IMR-90 (cell line): ENCODE measurements around the gene EFHC2. TPM values are rescaled to one million over a fixed set of nuclear protein-coding genes. Genes with fewer than 3 reads are reported as not detected.

ENCODE experiments used
- ATAC-seq: fragments of 200-7000 bp; cut with Tn5 transposase; 2 replicates; pipeline ENCODE4 v1.9.1; 2020; ENCODE audit warnings: low read depth, mild to moderate bottlenecking, moderate library complexity
- BruUV-seq: library from RNA; stranded (reverse); fragments of 400-500 nt; replicated peaks from 2 replicates; lab custom pipeline; 2021; lab: Mats Ljungman, UMichigan
- CTCF ChIA-PET: fragments of 300-600 bp; formaldehyde crosslinking; extraction: SDS; loops from one replicate; lab custom pipeline; 2021; ENCODE audit warnings: antibody characterized with exemption; lab: Yijun Ruan, JAX
- POLR2A ChIA-PET: fragments of 300-600 bp; sonication (Branson Sonifier 250); formaldehyde crosslinking; loops from one replicate; lab custom pipeline; 2022; ENCODE audit warnings: antibody characterized with exemption; ENCODE audit not compliant: unreplicated experiment; lab: Charles Lee
- DNase-seq: peaks from one replicate; pipeline ENCODE4 v3.0.0; 2013
- H2AFZ ChIP-seq: replicated peaks from 2 replicates; pipeline ENCODE3; 2013; ENCODE audit warnings: low read length, mild to moderate bottlenecking; ENCODE audit not compliant: poor library complexity
- H2AK5ac ChIP-seq: 2 replicates; pipeline ENCODE4 v1.6.1; 2013; ENCODE audit warnings: low read depth, low read length, inconsistent platforms
- H2AK9ac ChIP-seq: replicated peaks from 2 replicates; pipeline ENCODE3; 2013; ENCODE audit warnings: mild to moderate bottlenecking, low read depth, low read length, moderate library complexity; ENCODE audit not compliant: poor library complexity
- H2BK120ac ChIP-seq: 2 replicates; pipeline ENCODE4 v1.6.1; 2013; ENCODE audit warnings: low read depth, low read length, inconsistent platforms
- H2BK15ac ChIP-seq: 3 replicates; pipeline ENCODE4 v1.6.1; 2013; ENCODE audit warnings: low read depth, low read length, inconsistent platforms
- H2BK20ac ChIP-seq: 2 replicates; pipeline ENCODE4 v1.6.1; 2013; ENCODE audit warnings: low read depth, mild to moderate bottlenecking, inconsistent platforms, low read length, moderate library complexity
- H2BK5ac ChIP-seq: 2 replicates; pipeline ENCODE4 v1.6.1; 2013; ENCODE audit warnings: mild to moderate bottlenecking, low read depth, low read length, inconsistent platforms; ENCODE audit not compliant: poor library complexity, severe bottlenecking
- H3K14ac ChIP-seq: replicated peaks from 2 replicates; pipeline ENCODE4 v1.6.1; 2013; ENCODE audit warnings: low read depth, low read length, inconsistent platforms
- H3K18ac ChIP-seq: 2 replicates; pipeline ENCODE4 v1.6.1; 2013; ENCODE audit warnings: low read depth, low read length, control low read depth
- H3K23ac ChIP-seq: 2 replicates; pipeline ENCODE4 v1.6.1; 2013; ENCODE audit warnings: low read depth, low read length, inconsistent platforms
- H3K27ac ChIP-seq: 2 replicates; pipeline ENCODE4 v1.5.1; 2013; ENCODE audit warnings: mild to moderate bottlenecking, control low read depth, low read length; ENCODE audit not compliant: insufficient read depth
- H3K27me3 ChIP-seq: 2 replicates; pipeline ENCODE4 v1.6.1; 2013; ENCODE audit warnings: low read length; ENCODE audit not compliant: control insufficient read depth, insufficient read depth
- H3K36me3 ChIP-seq: 2 replicates; pipeline ENCODE4 v1.6.1; 2013; ENCODE audit warnings: low read length, mixed read lengths; ENCODE audit not compliant: control insufficient read depth, insufficient read depth
- H3K4ac ChIP-seq: 2 replicates; pipeline ENCODE4 v1.6.1; 2013; ENCODE audit warnings: low read depth, low read length, inconsistent platforms
- H3K4me1 ChIP-seq: 2 replicates; pipeline ENCODE4 v1.6.1; 2013; ENCODE audit warnings: low read length, mixed read lengths; ENCODE audit not compliant: control insufficient read depth, insufficient read depth
- H3K4me2 ChIP-seq: 2 replicates; pipeline ENCODE4 v1.6.1; 2013; ENCODE audit warnings: low read depth, mild to moderate bottlenecking, control low read depth, low read length, moderate library complexity
- H3K4me3 ChIP-seq: 2 replicates; pipeline ENCODE4 v1.5.1; 2013; ENCODE audit warnings: low read depth, mild to moderate bottlenecking, control low read depth, low read length, moderate library complexity; ENCODE audit not compliant: insufficient read depth
- H3K56ac ChIP-seq: 2 replicates; pipeline ENCODE4 v1.6.1; 2013; ENCODE audit warnings: low read length, inconsistent platforms; ENCODE audit not compliant: insufficient read depth; ENCODE audit errors: extremely low read depth
- H3K79me1 ChIP-seq, 2 experiments: 2 replicates each; pipeline ENCODE4 v1.6.1; 2013; ENCODE audit warnings: low read length in 2 of 2, inconsistent platforms in 1 of 2, low read depth in 1 of 2
- H3K9ac ChIP-seq: 2 replicates; pipeline ENCODE4 v1.6.1; 2013; ENCODE audit warnings: low read depth, low read length, control low read depth
- H3K9me1 ChIP-seq: 2 replicates; pipeline ENCODE4 v1.6.1; 2013; ENCODE audit warnings: low read length, inconsistent platforms; ENCODE audit not compliant: insufficient read depth
- H3K9me3 ChIP-seq: 2 replicates; pipeline ENCODE4 v1.6.1; 2013; ENCODE audit warnings: low read length; ENCODE audit not compliant: control insufficient read depth, insufficient read depth
- H4K20me1 ChIP-seq: 2 replicates; pipeline ENCODE4 v1.6.1; 2013; ENCODE audit warnings: low read length, inconsistent platforms; ENCODE audit not compliant: insufficient read depth
- H4K5ac ChIP-seq: 2 replicates; pipeline ENCODE4 v1.6.1; 2013; ENCODE audit warnings: mild to moderate bottlenecking, low read depth, low read length, control low read depth
- H4K8ac ChIP-seq, 2 experiments: 2 replicates each; pipeline ENCODE4 v1.6.1; 2013; ENCODE audit warnings: low read depth in 2 of 2, low read length in 2 of 2, control low read depth in 1 of 2, inconsistent platforms in 1 of 2
- H4K91ac ChIP-seq: 2 replicates; pipeline ENCODE4 v1.6.1; 2013; ENCODE audit warnings: low read depth, low read length, inconsistent platforms; ENCODE audit not compliant: insufficient read depth
- FOS ChIP-seq: fragments of 150-350 bp; IDR thresholded peaks from 2 replicates; pipeline ENCODE4 v1.6.1; 2016; ENCODE audit warnings: low read depth, low read length
- MAZ ChIP-seq: IDR thresholded peaks from 2 replicates; pipeline ENCODE4 v1.6.1; 2012; ENCODE audit warnings: low read depth, mild to moderate bottlenecking, low read length, improper control_type of control experiment, moderate library complexity, borderline replicate concordance
- RCOR1 ChIP-seq: IDR thresholded peaks from 2 replicates; pipeline ENCODE4 v1.6.1; 2012; ENCODE audit warnings: mild to moderate bottlenecking, low read length, improper control_type of control experiment; ENCODE audit not compliant: insufficient replicate concordance
- WGBS, 2 experiments: methylation state at CpG; one replicate each; pipeline versions ENCODE4 v1.1.5 to v1.1.7; 2013; ENCODE audit warnings: missing lambda C conversion rate in 2 of 2; ENCODE audit not compliant: insufficient read length in 1 of 2; ENCODE audit errors: extremely low coverage in 2 of 2; 5-methylcytosine and 5-hydroxymethylcytosine counted together
- dilution Hi-C: fragments of 300-500 bp; cut with HindIII; formaldehyde crosslinking; loops from one replicate; pipeline ENCODE4 v1.14.3; 2018; ENCODE audit warnings: low sequenced_read_pairs; ENCODE audit not compliant: unreplicated experiment
- in situ Hi-C: fragments of 300-500 bp; cut with MboI; formaldehyde crosslinking; loops from 3 replicates; pipeline ENCODE4 v1.14.3; 2019; ENCODE audit warnings: low sequenced_read_pairs, inconsistent platforms, mixed read lengths
- intact Hi-C: fragments of 100-400 bp; cut with micrococcal nuclease; formaldehyde crosslinking; loops from 2 replicates; pipeline ENCODE4 v1.10.0; 2022
- polyA plus RNA-seq, 3 experiments: library from polyadenylated mRNA; depleted of rRNA; stranded (reverse); fragments of >200 nt; gene quantifications; 2 replicates each; pipeline ENCODE4 v1.2.3, GENCODE V29; 2012; ENCODE audit warnings: low replicate concordance in 1 of 3
- total RNA-seq: library from RNA; depleted of rRNA; stranded (reverse); fragments of >200 nt; gene quantifications from 2 replicates; pipeline ENCODE4 v1.2.3, GENCODE V29; 2012

EFHC2 gene
- total and polyA plus RNA-seq, 2 of the 4 experiments (the other 2 are of a cell fraction), result 0.18 to 0.24 TPM

DNA sequence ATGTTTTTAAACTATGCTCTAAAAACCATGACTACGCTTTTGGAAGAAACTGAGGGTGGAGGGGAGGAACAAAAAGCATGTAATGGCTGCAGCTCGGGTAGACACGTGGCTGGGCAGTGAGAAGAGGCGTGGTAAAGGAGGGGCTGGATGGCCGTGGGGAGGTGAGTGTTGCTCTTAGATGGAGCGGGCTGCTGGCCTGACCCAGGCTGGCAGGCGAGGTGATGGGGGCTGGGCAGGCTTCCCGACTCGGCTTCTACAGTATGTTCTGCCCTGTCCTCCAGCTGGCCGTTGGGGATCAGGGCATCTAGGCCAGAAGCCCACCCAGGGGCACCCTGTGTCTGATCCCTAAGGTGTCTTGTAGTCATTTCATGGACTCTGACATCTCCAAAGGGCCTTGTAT is 60.7 kb downstream of the EFHC2 start:
- Histone ChIP-seq H3K14ac (no peak overlapping the region), H2AFZ (no peak overlapping the region), H3K18ac (no peak overlapping the region), H4K91ac (no peak overlapping the region), H2AK9ac (no peak overlapping the region), H3K9me1 (no peaks in the 10 kb centered on the region), H2BK15ac (no peak overlapping the region), H3K9me3 (no peaks in the 10 kb centered on the region), H4K8ac (no peak overlapping the region), H3K4me2 (no peak overlapping the region), H3K23ac (no peak overlapping the region), H2BK20ac (no peak overlapping the region), H2AK5ac (no peak overlapping the region), H3K36me3 (no peaks in the 10 kb centered on the region), H4K5ac (no peak overlapping the region), H3K79me1 (no peaks in the 10 kb centered on the region), H3K4ac (no peak overlapping the region), H3K4me3 (no peak overlapping the region), H3K56ac (no peak overlapping the region), H3K4me1 (no peaks in the 10 kb centered on the region), H2BK5ac (no peak overlapping the region), H3K9ac (no peak overlapping the region), H2BK120ac (no peak overlapping the region), H4K20me1 (no peaks in the 10 kb centered on the region), H3K27ac (no peak overlapping the region), H3K27me3 (no peaks in the 10 kb centered on the region; the same call in 1 of the 2 replicates)
- WGBS, 2 experiments, result 63% methylated on average over 5 of the region's 10 CpGs; no CpG with 5 or more reads in 1 of the 2 experiments
- no TSS peak for BruUV-seq
- in situ Hi-C loops (no loop called here), intact Hi-C loops (no loop called here), dilution Hi-C loops (no loop called here)
- ChIA-PET CTCF (no interaction called here), POLR2A (no interaction called here)
- TF ChIP-seq MAZ (no peak), RCOR1 (no peak), FOS (no peak)
- ATAC-seq (no peak), DNase-seq (no peak)
